HT1080 (cell line): ENCODE results near the gene SERPINA3. TPM values are rescaled to one million over a fixed set of nuclear protein-coding genes. Genes with fewer than 3 reads are reported as not detected.
"Not testable (repeated sequence)": the region's sequence is repeated elsewhere in the genome, so short reads cannot be mapped to it uniquely, and the experiment has no call there.

Experiments used
- DNase-seq: peaks from one replicate; pipeline ENCODE4 v3.0.0-alpha.2; 2015; ENCODE audit warnings: low read depth
- polyA plus RNA-seq, 2 experiments: library from polyadenylated mRNA; depleted of rRNA; stranded (reverse); fragments of >200 nt; gene quantifications; 2 replicates each; pipeline ENCODE4 v1.2.3, GENCODE V29; 2015
- total RNA-seq: library from RNA; depleted of rRNA; stranded (reverse); fragments of >200 nt; shearing (Covaris generic); gene quantifications from 2 replicates; pipeline ENCODE4 v1.2.3, GENCODE V29; 2014; rRNA removed

Gene SERPINA3
- not detected in 2 replicates for total RNA-seq
- polyA plus RNA-seq (2015; cell fraction: cytosol; rRNA removed) = 0.19 TPM in 1 of 2 replicates, not detected in the other
- polyA plus RNA-seq (2015; cell fraction: nucleus; rRNA removed) = 0.26 TPM in 1 of 2 replicates, not detected in the other

GRCh38 chr14:94612174-94612573 lies at the start of gene SERPINA3:
Gene SERPINA3, plus strand, starts transcription at chr14:94612391. Its CDS starts 2,051 bp downstream, at chr14:94614442.
- no peak for DNase-seq

- DNase-seq = no peak
Measured at GRCh38 chr14:94562941-94563883, 49.0 kb upstream of the SERPINA3 start.

DNA sequence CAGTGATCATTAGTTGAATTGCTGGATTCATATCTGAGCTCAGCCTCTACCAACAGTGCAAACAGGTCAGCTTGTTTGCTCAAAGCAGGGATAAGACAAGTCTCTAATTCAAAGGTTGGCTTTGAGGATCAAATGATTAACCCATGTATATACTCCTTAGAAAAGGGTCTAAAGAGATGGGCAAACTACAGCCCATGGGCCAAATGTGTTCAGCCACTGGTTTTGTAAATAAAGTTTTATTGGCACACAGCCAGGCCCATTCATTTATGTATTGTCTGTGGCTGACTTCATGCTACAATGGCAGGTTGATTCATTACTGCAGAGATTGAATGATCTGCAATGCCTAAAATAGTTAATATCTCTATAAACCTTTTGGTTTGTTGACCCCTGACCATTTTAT lies 47.8 kb upstream of the SERPINA3 start:
- DNase-seq = no peak

- no peak for DNase-seq
Measured at GRCh38 chr14:94568186-94568585, 44.0 kb upstream of the SERPINA3 start.

- DNase-seq = no peak
Measured at GRCh38 chr14:94569381-94570001, 42.7 kb upstream of the SERPINA3 start.

- DNase-seq = no peak
Measured at GRCh38 chr14:94570002-94570400, 42.2 kb upstream of the SERPINA3 start.

GRCh38 chr14:94570440-94570839 lies 41.8 kb upstream of the SERPINA3 start:
- no peak for DNase-seq

DNA sequence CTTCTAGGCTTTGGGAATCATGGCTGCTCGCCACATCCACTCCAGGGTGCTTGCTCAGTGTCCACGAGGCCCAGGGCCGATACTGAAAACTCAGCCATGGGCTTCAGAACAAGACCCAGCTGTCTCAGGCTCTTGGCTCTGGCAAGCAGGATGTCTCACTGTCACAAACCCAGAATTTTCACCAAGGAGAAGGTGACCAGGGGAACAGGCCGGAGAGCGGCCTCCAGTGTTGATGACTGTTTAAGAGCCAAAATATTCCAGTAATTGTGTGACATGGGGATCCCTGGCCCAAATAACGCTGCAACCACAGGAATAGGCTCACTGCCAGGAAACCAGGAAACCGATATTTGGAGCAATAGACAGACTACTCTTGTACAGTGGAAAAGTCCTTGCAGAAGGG lies 40.8 kb upstream of the SERPINA3 start:
- no peak for DNase-seq

DNA sequence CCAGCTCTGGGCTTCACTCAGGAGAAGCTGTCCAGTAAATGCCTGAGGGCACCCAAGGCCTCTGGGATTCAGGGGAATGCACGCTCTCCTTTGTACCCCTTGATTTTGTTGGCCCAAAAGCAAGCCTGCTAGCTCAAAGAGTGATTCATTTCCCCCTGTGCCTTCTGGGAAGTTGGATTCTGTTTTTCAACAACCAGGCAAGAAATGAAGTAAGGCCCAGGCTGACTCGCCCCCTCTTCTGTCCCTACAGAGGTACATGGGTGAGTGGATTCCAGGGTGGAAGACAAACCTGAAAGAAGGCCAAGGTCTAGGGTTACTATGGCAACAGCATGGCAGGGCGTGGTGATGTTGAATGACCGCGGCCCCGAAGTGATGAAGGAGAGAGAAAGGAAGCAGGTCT lies 40.2 kb upstream of the SERPINA3 start:
- peak; percentile 30 for DNase-seq

DNA sequence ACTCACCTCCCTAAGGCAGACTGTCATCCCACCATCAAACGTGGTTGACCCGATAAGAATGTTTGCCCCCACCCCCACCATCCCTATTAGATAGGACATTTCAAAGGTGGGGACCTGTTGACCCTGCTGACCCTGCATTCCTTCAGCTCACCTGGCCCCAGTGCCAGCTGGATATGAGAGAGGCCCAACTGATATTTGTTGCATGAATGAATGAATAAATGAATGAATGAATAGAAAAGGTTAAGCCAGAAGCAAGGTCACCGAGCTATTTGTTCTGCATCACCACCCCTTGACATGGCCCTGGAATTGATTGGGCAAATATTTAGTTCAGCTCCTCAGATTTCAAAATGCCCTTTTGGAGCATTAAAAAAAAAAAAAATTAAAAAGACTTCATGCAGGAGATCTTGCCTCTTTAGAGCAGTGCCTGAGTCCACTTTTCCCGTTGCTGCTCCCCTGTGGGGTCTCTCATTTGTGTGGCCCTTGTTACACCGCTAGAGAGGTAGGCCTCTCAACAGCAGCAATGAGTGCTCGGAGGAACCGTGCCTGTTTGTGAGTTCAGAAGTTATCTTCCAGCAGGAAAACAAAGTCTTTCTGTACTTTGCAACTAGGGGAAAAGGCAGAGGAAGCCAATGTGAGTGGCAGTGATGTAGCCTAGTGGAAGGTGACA lies 39.4 kb upstream of the SERPINA3 start:
- DNase-seq = no peak

- no peak for DNase-seq
Measured at GRCh38 chr14:94573475-94574277, 38.5 kb upstream of the SERPINA3 start.

DNA sequence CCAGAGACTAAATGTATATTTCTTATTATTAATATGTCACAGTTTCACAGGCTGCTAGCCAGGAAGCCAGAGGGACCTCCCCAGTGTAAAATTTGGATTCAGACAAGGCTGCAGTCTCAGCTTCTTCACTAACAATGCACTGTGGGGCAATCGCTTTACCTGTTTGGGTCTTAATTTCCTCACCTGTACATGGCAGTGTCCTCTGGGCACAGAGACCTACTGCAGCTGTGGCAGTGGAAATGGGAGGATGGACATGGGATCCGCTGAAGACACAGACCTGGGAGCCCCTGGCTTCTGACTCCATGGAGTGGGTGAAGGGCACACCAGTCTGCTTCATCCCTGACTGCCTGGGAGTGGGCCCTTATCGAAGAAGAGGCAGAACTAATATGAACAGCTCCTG lies 37.9 kb upstream of the SERPINA3 start:
- no peak for DNase-seq

GRCh38 chr14:94575730-94576585 lies 36.2 kb upstream of the SERPINA3 start:
- peak; percentile 58 for DNase-seq

GRCh38 chr14:94577472-94577871 lies 34.7 kb upstream of the SERPINA3 start:
- DNase-seq = not testable (repeated sequence)

- DNase-seq = no peak
Measured at GRCh38 chr14:94578712-94579111, 33.5 kb upstream of the SERPINA3 start.

DNA sequence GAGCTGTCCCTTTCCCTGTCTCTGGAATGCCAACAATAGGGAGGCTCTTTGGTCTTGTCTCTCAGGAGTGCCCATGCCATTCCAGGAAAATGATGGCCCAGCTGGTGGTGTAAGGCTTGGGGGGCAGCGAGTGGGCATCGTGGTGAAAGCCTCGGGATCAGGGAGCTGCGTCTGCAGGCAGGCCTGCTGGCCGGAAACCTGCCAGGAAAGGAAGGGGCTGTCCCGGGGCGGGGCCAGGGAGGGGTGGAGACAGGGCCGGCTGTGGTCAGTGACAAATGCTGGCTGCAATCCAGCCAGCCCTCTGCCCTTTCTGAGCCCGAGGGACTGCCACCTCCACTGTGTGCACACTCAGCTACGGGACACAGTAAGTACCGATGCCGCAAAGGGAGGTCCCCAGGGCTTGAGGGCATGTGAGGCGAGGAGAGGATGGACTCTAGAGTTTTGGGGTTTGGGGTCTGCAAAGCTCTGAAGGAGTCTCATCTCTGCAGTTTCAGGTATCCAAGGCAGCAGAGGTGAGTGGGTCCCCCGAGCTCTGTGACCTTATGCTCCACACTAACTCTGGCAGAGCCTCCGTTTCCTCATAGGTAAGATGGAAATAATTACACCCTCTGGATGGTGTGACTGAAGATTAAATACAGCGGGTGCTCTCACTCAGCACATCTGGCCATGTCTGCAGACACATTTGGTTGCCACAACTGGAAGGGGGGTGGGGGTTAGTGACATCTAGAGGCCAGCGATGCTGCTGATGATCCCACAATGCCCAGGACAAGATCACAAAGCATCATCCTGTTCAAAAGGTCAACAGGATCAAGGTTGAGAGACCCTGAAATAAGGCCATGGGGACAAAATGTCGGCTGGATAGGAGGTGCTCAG lies 30.8 kb upstream of the SERPINA3 start, which contains the start of gene SERPINA5:
Gene SERPINA5, plus strand, starts transcription at position 300 of the 873 bp plus-strand sequence. CDS start 5,937 bp downstream, outside the sequence.
- peak; percentile 25 for DNase-seq

DNA sequence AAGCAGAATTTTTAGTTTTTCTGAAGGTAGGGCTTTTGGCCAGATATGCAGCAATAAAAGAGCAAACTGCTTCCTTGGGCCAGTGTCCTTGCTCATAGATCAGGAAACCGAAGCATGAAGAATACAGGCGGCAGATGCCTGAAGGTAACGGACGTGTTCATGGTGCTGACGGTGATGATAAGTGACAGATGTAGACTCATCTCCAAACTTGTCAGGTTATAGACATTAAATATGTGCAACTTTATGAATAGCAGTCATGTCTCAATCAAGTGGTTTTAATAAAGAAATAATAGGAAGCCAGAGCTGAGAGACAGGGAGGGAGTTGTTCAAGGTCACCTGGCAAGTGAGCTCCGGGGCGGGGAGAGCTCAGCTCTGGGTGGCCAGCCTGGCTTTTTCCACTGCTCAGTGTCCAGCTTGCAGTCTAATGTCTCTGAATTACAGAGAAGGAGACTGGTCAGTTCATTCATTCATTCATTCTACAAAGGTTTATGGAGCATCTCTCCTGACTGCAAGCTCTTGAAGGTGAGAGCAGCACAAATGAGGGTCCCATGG lies 29.9 kb upstream of the SERPINA3 start:
- DNase-seq = no peak

- no peak for DNase-seq
Measured at GRCh38 chr14:94582851-94583250, 29.3 kb upstream of the SERPINA3 start.
